ENCODE measurements around the gene MTG2.
A peak's percentile ranks its signal among the peaks of the same experiment; 100 is the strongest.

Gene MTG2

DNA sequence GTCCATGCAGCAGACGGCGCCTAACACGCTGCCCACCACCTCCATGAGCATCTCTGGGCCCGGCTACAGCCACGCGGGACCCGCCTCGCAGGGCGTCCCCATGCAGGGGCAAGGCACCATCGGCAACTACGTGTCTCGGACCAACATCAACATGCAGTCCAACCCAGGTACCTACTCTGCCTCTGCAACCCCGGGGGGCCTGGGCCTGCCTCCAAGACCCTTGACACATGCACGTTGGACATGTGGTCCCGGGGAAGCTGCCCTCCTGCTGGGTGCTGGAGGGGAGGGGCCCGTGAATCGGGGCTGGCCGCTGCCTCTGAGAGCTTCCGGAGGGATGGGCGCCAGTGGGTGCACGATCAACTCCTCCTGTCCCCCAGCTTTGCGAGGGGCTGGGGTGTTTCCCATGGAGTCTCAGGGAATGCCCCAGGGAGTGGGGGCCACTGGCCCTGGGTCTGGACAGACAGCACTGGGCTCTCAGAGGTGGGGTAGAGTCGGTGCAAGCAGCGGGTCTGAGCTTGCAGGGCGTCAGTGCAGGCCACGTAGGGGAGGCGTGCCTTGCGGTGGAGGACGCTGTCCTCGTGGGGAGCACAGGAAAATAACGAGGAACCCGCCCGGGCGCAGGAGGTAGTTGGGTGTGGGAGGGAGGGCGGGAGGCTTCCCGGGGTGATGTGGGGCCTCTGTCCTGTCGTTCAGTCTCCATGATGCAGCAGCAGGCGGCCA is 19.9 kb upstream of the MTG2 start:
- DNase-seq (ENCODE audit: low spot score): no peak

DNA sequence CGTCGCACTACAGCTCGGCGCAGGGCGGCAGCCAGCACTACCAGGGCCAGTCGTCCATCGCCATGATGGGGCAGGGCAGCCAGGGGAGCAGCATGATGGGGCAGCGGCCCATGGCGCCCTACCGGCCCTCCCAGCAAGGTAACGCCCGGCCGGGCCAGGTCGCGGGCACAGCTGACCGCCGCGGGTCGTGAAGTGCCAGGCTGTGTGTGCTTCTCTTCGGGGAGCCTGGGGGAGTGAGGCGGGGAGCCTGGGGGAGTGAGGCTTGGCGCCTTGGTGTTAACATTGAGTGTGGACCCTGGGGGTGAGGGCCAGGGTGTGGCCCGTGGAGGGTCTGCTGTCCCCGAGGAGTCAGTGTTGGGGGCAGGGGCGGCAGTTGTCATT is 19.4 kb upstream of the MTG2 start:
- no peak for DNase-seq (ENCODE audit: low spot score)

GRCh38 chr20:62163986-62164762 is 18.7 kb upstream of the MTG2 start:
- DNase-seq (ENCODE audit: low spot score): no peak

DNA sequence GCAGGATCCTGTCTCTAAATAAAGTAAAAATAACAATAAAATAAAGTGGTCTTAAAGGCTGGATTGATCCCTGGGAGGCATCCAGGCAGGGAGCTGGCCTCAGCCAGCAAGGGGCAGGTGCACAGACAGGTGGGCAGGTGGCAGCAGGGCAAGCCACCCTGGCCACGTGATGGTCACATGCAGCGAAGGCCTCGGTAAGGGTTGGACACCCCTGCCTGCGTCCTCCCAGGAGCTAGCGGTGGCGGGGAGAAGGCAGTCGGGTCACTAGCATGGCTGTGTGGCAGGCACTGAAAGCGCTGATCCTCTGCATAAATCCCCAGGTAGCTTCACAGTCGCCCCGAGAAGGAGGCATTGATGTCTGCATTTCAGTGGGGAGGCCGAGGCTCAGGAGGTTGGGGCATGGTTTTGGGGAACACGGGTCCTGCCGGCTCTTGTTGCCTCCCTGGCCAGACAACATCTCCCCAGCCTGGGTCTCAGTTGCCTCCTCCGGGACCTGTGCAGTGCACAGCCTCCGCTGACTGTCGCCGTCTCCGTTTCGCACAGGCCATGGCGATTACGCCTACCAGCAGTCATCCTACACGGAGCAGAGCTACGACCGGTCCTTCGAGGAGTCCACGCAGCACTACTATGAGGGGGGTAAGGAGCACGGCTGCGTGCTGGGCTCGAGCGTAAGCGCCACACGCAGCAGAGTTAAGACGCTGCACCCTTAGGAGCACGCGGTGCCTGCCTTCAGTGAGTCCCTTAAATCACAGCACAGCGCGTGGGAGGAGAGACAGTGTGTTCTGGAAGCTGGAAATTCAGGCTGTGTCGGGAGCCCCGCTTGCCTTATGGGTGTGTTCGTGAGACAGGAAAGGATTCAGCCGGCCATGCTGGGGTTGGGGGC is 17.7 kb upstream of the MTG2 start:
- DNase-seq (ENCODE audit: low spot score): no peak

GRCh38 chr20:62165762-62166399 is 16.9 kb upstream of the MTG2 start:
- DNase-seq (ENCODE audit: low spot score): peak; percentile 47

DNA sequence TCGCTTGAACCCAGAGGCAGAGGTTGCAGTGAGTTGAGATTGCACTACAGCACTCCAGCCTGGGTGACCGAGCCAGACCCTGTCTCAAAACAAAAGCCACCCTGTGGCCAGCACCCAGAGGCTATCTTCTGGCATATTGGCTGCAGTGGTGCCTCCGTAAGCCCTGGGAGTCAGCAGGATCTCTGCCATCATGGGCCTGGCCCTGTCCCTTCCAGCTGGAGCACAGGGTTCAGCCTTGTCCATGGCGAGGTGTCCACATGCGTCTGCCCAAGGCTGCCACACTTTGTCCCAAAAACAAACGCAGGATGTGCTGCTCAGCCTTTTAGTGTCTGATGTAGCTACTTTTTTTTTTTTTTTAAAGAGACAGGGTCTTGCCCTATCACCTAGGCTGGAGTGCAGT is 15.4 kb upstream of the MTG2 start:
- DNase-seq (ENCODE audit: low spot score): no peak

DNA sequence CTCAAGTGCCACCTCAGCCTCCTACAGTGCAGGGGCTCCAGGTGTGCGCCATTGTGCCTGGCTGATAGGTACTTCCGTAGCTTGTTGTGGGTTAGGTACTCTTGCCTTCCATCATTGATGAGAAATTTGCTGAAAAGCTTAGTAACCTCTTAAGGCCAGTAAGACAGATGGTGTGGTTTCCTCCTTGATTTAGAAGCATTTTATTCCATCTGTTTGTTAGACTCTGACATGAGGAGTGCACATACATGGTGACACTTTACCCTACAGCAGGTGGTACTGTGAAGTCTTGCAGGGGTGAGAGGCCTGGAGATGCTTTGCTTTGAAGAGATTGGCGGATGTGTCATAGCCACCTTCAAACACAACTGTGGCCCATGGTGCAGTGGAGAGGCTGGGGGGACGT is 14.8 kb upstream of the MTG2 start:
- DNase-seq (ENCODE audit: low spot score): no peak

DNA sequence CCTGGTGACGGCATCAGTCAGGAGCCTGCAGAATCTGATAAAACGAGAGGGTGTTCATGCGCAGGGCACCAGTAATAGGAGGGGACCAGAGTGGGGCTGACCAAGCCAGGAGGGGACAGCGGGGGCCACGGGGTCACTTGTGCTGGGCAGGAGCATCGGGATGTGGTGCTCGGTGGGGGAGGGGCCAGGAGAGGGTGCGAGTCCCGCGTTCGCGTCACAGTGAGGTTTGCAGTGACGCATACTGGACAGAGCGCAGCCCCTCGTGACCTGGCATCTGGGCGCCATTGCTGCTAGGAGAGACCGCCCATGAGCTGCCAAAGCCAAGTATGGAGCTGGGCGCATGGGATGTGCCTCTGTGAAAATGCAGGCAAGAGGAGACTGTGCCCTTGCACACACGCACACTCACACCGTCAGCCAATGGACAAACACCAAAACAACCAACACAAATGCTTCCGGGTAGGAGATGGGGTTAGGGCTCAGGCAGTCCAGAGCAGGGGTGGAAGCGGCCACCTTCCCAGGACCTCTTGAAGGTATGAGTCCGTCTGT is 13.9 kb upstream of the MTG2 start:
- DNase-seq (ENCODE audit: low spot score): no peak

DNA sequence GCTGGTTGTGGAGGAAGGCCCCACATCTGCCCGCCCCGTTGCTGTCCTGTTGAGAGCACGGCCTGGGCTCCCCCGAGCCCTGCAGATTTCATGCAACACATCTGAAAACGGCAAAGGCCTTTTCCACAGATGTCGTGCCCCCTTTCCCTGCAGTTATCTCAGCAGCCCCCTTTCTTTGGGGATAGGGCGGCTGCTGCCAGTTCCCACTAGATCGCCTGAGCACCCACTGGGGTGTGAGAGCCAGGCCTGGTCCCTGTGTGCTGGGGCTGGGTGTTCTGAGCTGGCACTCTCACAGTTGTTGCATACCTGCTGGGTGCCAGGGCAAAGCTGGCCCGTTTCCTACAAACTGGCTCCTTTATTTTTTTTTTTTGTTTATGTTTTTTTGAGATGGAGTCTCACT is 12.3 kb upstream of the MTG2 start:
- no peak for DNase-seq (ENCODE audit: low spot score)

DNA sequence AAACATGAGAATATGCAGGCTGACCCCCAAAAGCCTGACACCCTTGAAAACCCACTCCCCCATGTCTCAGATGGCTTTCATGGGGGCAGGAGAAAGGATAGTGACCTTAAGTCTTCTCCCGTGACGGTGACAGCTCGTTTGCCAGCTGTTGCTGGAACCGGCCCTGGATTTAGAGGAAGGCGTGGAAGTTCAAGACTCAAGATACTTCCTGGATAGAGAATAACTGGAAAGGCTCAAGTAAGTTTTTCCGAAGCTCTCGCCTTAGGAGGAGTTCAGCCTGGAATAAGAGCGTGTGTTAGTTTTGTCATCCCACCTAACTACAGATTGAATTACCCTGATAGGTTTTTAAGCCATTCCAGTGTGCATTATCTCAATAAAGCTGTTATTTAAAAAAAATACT is 11.6 kb upstream of the MTG2 start:
- no peak for DNase-seq (ENCODE audit: low spot score)

DNA sequence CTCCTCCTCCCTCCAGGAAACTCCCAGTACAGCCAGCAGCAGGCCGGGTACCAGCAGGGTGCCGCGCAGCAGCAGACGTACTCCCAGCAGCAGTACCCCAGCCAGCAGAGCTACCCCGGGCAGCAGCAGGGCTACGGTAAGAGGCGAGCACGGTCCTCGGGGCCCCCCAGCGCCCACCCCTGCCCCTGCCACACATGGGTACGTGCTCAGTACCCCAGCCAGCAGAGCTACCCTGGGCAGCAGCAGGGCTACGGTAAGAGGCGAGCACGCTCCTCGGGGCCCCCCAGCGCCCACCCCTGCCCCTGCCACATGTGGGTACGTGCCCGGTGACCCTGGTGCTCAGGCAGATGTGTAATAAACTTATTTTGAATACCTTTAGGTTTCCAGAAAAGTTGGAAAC is 10.2 kb upstream of the MTG2 start:
- no peak for DNase-seq (ENCODE audit: low spot score)

- no peak for DNase-seq (ENCODE audit: low spot score)
Observed at GRCh38 chr20:62174021-62174804, 8.6 kb upstream of the MTG2 start.

- no peak for DNase-seq (ENCODE audit: low spot score)
Observed at GRCh38 chr20:62174870-62175624, 7.8 kb upstream of the MTG2 start.

GRCh38 chr20:62175711-62176110 is 7.1 kb upstream of the MTG2 start:
- DNase-seq (ENCODE audit: low spot score): no peak

DNA sequence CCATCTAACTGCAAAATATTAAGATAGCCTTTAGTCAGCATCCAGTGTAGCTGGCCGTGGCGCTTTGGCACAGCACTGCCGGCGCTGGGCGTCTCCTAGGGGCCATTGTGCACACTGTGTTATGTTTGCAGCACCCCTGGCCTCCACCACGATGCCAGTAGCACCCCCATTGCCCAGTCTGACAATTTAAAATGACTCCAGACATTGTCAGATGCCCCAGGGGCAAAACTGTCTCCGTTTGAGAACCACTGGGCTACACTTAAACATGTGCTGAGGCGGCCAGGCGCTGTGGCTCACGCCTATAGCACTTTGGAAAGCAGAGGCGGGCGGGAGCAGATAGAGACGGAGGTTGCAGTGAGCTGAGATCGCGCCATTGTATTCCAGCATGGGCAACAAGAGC is 6.0 kb upstream of the MTG2 start:
- no peak for DNase-seq (ENCODE audit: low spot score)

DNA sequence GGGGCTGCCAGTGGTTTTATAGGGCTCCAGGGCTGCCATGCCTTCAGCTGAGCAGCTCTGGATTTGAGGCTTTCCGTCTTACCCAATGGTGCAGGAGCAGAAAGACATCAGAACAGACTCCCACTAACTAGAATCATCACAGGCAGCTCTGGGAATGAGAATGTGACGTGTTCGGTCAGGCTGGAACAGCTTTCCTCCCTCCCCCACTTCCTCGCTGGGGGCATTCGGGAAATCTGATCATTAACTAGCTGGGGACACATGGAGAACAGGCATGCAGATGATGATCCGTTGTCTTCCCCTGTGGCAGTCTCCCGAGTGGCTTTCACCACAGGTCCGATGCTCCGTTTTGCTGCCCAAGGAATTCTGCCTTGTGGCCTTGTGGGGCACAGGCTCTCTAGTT is 5.5 kb upstream of the MTG2 start:
- no peak for DNase-seq (ENCODE audit: low spot score)

DNA sequence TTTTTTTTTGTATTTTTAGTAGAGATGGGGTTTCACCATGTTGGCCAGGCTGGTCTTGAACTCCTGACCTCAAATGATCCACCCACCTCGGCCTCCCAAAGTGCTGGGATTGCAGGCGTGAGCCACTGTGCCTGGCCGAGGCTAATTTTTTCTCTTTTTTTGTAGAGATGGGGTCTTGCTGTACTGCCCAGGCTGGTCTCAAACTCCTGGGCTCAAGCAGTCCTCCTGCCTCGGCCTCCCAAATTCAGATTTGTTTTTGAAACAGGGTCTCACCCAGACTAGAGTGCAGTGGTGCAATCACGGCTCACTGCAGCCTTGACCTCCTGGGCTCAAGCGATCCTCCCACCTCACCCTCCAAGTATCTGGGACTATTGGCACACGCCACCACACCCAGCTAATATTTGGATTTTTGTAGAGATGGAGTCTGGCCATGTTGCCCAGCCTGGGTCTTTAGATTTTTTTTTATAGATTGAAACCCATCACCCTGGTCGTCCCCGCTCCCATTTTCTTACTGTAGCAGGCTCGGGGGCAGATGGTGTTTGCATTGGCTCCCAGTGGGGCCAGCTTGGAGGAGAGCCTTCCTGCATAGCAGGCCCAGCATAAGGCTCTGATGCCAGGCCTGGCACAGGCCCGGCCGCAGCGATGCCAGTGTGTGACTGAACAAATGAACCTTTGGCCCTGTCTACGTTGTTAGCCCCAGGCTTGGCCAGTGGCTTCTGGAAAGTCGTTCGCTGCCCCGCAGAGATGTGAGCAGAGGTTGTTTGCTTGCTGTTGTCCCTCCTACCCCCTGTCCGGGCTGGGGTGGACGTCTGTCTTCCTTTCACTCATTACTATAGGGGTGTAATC is 4.3 kb upstream of the MTG2 start:
- DNase-seq (ENCODE audit: low spot score): no peak

DNA sequence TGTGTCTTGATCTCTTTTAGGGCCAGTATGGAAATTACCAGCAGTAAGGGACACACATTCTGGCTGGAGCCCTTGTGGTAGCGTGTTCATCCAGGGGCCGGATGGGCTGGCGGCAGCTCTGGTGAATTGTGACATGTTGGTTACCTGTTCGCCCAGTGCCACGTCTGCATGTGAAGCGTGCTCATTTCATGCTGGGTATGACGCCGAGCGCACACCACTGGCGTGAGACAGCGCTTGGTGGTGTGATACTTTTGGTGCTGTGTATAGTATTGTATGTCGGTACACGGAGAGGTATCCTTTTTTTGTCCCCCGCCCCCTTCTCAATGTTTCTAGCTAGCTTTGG is 3.7 kb upstream of the MTG2 start:
- no peak for DNase-seq (ENCODE audit: low spot score)

- DNase-seq (ENCODE audit: low spot score): no peak
Observed at GRCh38 chr20:62181808-62182207, 1.0 kb upstream of the MTG2 start.

All from hepatic stellate cell (primary cell).